Right forelimb (tissue), 1 donor: ENCODE data around the gene CD164.
"Not testable (repeated sequence)": the region's sequence is repeated elsewhere in the genome, so short reads cannot be mapped to it uniquely, and the experiment has no call there.

Source experiments
- DNase-seq: peaks from one replicate; pipeline ENCODE4 v3.0.0-alpha.2; 2018

CD164 gene

GRCh38 chr6:109374326-109374892 is 7.9 kb downstream of the CD164 start:
- no peak for DNase-seq

- DNase-seq = no peak
Observed at GRCh38 chr6:109373762-109374161, 8.5 kb downstream of the CD164 start.

- no peak for DNase-seq
Observed at GRCh38 chr6:109373331-109373730, 8.9 kb downstream of the CD164 start.

GRCh38 chr6:109372130-109372529 is 10.1 kb downstream of the CD164 start:
- no peak for DNase-seq

GRCh38 chr6:109370792-109371191 is 11.5 kb downstream of the CD164 start:
- DNase-seq = no peak

GRCh38 chr6:109370336-109370735 is 11.9 kb downstream of the CD164 start:
- no peak for DNase-seq

GRCh38 chr6:109369728-109370127 is 12.5 kb downstream of the CD164 start:
- no peak for DNase-seq

GRCh38 chr6:109364382-109365078 is 17.7 kb downstream of the CD164 start:
- DNase-seq = not testable (repeated sequence)

- no peak for DNase-seq
Observed at GRCh38 chr6:109363753-109364152, 18.5 kb downstream of the CD164 start.

GRCh38 chr6:109362102-109362884 is 20.0 kb downstream of the CD164 start:
- no peak for DNase-seq

- DNase-seq = no peak
Observed at GRCh38 chr6:109360791-109361190, 21.5 kb downstream of the CD164 start.

- DNase-seq = no peak
Observed at GRCh38 chr6:109360281-109360680, 22.0 kb downstream of the CD164 start.

- DNase-seq = no peak
Observed at GRCh38 chr6:109359248-109359647, 23.0 kb downstream of the CD164 start.

- DNase-seq = no peak
Observed at GRCh38 chr6:109358204-109358603, 24.1 kb downstream of the CD164 start.

- DNase-seq = no peak
Observed at GRCh38 chr6:109356237-109356636, 26.0 kb downstream of the CD164 start.

- DNase-seq = no peak
Observed at GRCh38 chr6:109351231-109352130, 30.8 kb downstream of the CD164 start.

GRCh38 chr6:109349419-109349987 is 32.8 kb downstream of the CD164 start:
- DNase-seq = no peak

- DNase-seq = no peak
Observed at GRCh38 chr6:109348226-109348625, 34.0 kb downstream of the CD164 start.

- DNase-seq = no peak
Observed at GRCh38 chr6:109347779-109348178, 34.5 kb downstream of the CD164 start.

GRCh38 chr6:109345986-109346385 is 36.3 kb downstream of the CD164 start:
- DNase-seq = no peak

GRCh38 chr6:109344226-109344625 is 38.0 kb downstream of the CD164 start:
- DNase-seq = no peak

- no peak for DNase-seq
Observed at GRCh38 chr6:109343518-109343917, 38.7 kb downstream of the CD164 start.

- DNase-seq = no peak
Observed at GRCh38 chr6:109342911-109343310, 39.4 kb downstream of the CD164 start.
